HK-2 (cell line): ENCODE measurements around the gene STAG2.
"Not testable (repeated sequence)": the region's sequence is repeated elsewhere in the genome, so short reads cannot be mapped to it uniquely, and the experiment has no call there.

Experiments
- DNase-seq: peaks from one replicate; pipeline ENCODE4 v3.0.0-alpha.2; 2018; ENCODE audit not compliant: unreplicated experiment

The STAG2 gene

GRCh38 chrX:124035657-124036056 is 74.2 kb downstream of the STAG2 start:
- no peak for DNase-seq

GRCh38 chrX:124042042-124042441 is 80.5 kb downstream of the STAG2 start:
- DNase-seq: no peak

- DNase-seq: no peak
Measured at GRCh38 chrX:124045109-124045508, 83.6 kb downstream of the STAG2 start.

GRCh38 chrX:124084417-124084816 is 122.9 kb downstream of the STAG2 start:
- DNase-seq: not testable (repeated sequence)

- no peak for DNase-seq
Measured at GRCh38 chrX:124085063-124085462, 123.6 kb downstream of the STAG2 start.

- no peak for DNase-seq
Measured at GRCh38 chrX:124086411-124086810, 124.9 kb downstream of the STAG2 start.

GRCh38 chrX:124087000-124087746 is 125.7 kb downstream of the STAG2 start:
- no peak for DNase-seq

- DNase-seq: no peak
Measured at GRCh38 chrX:124093222-124093621, 131.7 kb downstream of the STAG2 start.

GRCh38 chrX:124097116-124097515 is 135.6 kb downstream of the STAG2 start:
- DNase-seq: no peak

GRCh38 chrX:124098089-124098488 is 136.6 kb downstream of the STAG2 start:
- DNase-seq: no peak

GRCh38 chrX:124103966-124104365 is 142.5 kb downstream of the STAG2 start:
- DNase-seq: no peak

- DNase-seq: not testable (repeated sequence)
Measured at GRCh38 chrX:124104512-124104911, 143.0 kb downstream of the STAG2 start.

GRCh38 chrX:124113621-124114600 is 152.4 kb downstream of the STAG2 start:
- no peak for DNase-seq

GRCh38 chrX:124117325-124117724 is 155.8 kb downstream of the STAG2 start:
- no peak for DNase-seq

GRCh38 chrX:124125471-124125870 is 164.0 kb downstream of the STAG2 start:
- DNase-seq: no peak

GRCh38 chrX:124127496-124127895 is 166.0 kb downstream of the STAG2 start:
- DNase-seq: no peak

- not testable (repeated sequence) for DNase-seq
Measured at GRCh38 chrX:124132437-124132836, 170.9 kb downstream of the STAG2 start.

GRCh38 chrX:124145749-124146148 is 184.2 kb downstream of the STAG2 start:
- no peak for DNase-seq

- DNase-seq: no peak
Measured at GRCh38 chrX:124151195-124151594, 189.7 kb downstream of the STAG2 start.
